ENCODE measurements around the gene GZF1.

GRCh38 chr20:23356203-23356602 is 5.8 kb upstream of the GZF1 start:
- TF ChIP-seq EP300 (IDR thresholded peaks at IDR 0.05) (no peak), POLR2A (IDR thresholded peaks at IDR 0.05) (no peak), CTCF (IDR thresholded peaks at IDR 0.05) (no peak)
